ENCODE data around the gene RASGRP4.

DNA sequence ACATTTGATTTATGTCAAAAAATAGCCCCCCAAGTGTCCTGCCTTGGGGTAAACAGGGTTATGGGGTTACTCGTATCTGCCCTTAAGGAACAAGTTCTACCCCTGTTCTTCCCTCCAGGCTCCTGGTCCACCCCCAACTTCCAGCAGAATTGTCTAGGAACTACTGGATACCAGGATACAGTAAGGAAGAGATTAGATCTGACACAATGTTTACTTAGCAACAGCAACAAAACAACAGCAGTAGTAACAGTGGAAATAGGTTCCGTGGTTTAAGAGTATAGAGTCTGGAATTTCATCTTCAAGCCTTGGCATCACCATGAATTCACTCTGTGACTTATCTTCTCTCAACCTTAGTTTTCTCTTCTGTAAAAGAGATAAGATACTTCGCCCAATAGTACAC is 24.9 kb downstream of the RASGRP4 start:
- TF ChIP-seq, protein P1, sequence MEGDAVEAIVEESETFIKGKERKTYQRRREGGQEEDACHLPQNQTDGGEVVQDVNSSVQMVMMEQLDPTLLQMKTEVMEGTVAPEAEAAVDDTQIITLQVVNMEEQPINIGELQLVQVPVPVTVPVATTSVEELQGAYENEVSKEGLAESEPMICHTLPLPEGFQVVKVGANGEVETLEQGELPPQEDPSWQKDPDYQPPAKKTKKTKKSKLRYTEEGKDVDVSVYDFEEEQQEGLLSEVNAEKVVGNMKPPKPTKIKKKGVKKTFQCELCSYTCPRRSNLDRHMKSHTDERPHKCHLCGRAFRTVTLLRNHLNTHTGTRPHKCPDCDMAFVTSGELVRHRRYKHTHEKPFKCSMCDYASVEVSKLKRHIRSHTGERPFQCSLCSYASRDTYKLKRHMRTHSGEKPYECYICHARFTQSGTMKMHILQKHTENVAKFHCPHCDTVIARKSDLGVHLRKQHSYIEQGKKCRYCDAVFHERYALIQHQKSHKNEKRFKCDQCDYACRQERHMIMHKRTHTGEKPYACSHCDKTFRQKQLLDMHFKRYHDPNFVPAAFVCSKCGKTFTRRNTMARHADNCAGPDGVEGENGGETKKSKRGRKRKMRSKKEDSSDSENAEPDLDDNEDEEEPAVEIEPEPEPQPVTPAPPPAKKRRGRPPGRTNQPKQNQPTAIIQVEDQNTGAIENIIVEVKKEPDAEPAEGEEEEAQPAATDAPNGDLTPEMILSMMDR (IDR thresholded peaks at IDR 0.05): no peak
- no peak for TF ChIP-seq POLR2A (IDR thresholded peaks at IDR 0.05; ENCODE audit: low read depth)
- no peak for TF ChIP-seq POLR2AphosphoS5 (IDR thresholded peaks at IDR 0.05)

Data from esophagus muscularis mucosa (tissue), 3 donors.